Measurements from ENCODE around the gene FGD3. TPM values are rescaled to one million over a fixed set of nuclear protein-coding genes. Genes with fewer than 3 reads are reported as not detected.

Gene FGD3
- total and polyA plus RNA-seq, 9 of the 15 experiments (the other 6 are each of a cell fraction or from before 2014, with no cell fraction given), result 0.07 to 1.3 (median 0.29) TPM

- peak; percentile 58; the same call in 1 of the 2 replicates for TF ChIP-seq CREB3L1 (IDR thresholded peaks at IDR 0.05; ENCODE audit: borderline replicate concordance, low read depth)
- TF ChIP-seq NR2C1 (IDR thresholded peaks at IDR 0.05), result peak; percentile 68; the same call in 1 of the 2 replicates
- TF ChIP-seq NR2C1 (tag; IDR thresholded peaks at IDR 0.05), result peak; percentile 42; the same call in 1 of the 2 replicates
- TF ChIP-seq CAMTA2 (CRISPR knock-in tag; conservative IDR thresholded peaks at IDR 0.05), result no peak
- TF ChIP-seq ZBTB9 (CRISPR knock-in tag; IDR thresholded peaks at IDR 0.05), result no peak
- no peak for TF ChIP-seq RBBP5 (IDR thresholded peaks at IDR 0.05; ENCODE audit: borderline replicate concordance, insufficient read depth, low read length, poor library complexity, severe bottlenecking)
- TF ChIP-seq ZNF311 (CRISPR knock-in tag; IDR thresholded peaks at IDR 0.05), result no peak
- no peak for TF ChIP-seq ILK (tag; IDR thresholded peaks at IDR 0.05; ENCODE audit: borderline replicate concordance, low read depth)
- TF ChIP-seq MECOM (CRISPR knock-in tag; IDR thresholded peaks at IDR 0.05), result no peak
- TF ChIP-seq HDAC8 (tag; IDR thresholded peaks at IDR 0.05), result no peak
- TF ChIP-seq MITF (IDR thresholded peaks at IDR 0.05), result peak; percentile 45; the same call in 1 of the 2 replicates
- no peak for TF ChIP-seq ZNF699 (CRISPR knock-in tag; IDR thresholded peaks at IDR 0.05; ENCODE audit: insufficient replicate concordance)
- peak; percentile 94 for TF ChIP-seq ZNF143 (CRISPR knock-in tag; IDR thresholded peaks at IDR 0.05)
- no peak for TF ChIP-seq ZBTB40 (IDR thresholded peaks at IDR 0.05)
- TF ChIP-seq ZBTB40 (CRISPR knock-in tag; IDR thresholded peaks at IDR 0.05), result no peak
- 0 out of 2 replicates have a peak, but pooled peaks have one; percentile 20 for TF ChIP-seq CBFA2T3 (IDR thresholded peaks at IDR 0.05)
Observed at GRCh38 chr9:93071464-93071863, 124.1 kb downstream of the FGD3 start (continued).

Data from K562 (cell line).